ENCODE results near the gene SKP1. TPM values are rescaled to one million over a fixed set of nuclear protein-coding genes. Genes with fewer than 3 reads are reported as not detected.

SKP1 gene
- total and polyA plus RNA-seq, 10 of the 15 experiments (the other 5 are each of a cell fraction or from before 2014, with no cell fraction given): 100 to 1,686 (median 519) TPM

GRCh38 chr5:134225780-134226440 lies 49.2 kb upstream of the SKP1 start, which contains the start of gene PPP2CA (continued):
- TF ChIP-seq EGR1 (IDR thresholded peaks at IDR 0.05; ENCODE audit: borderline replicate concordance in 1 of 2, low read depth in 2 of 2, low read length in 2 of 2) (peak in 1 of 2 experiments; percentile 51; a peak in 2 of 3 replicates), NBN (IDR thresholded peaks at IDR 0.05) (peak; percentile 95; the same call in 1 of the 2 replicates), HDAC2 (IDR thresholded peaks at IDR 0.05) (no peak), PAX8 (IDR thresholded peaks at IDR 0.05) (no peak), ATF7 (IDR thresholded peaks at IDR 0.05; ENCODE audit: low read depth) (peak; percentile 85), SP1 (IDR thresholded peaks at IDR 0.05; ENCODE audit: low read depth, low read length) (peak; percentile 63), EED (IDR thresholded peaks at IDR 0.05; ENCODE audit: low read depth) (no peak), PML (IDR thresholded peaks at IDR 0.05; ENCODE audit: low read length) (peak; percentile 73; the same call in 1 of the 2 replicates), POU2F2 (IDR thresholded peaks at IDR 0.05; ENCODE audit: borderline replicate concordance, low read depth, low read length) (no peak), YBX1 (IDR thresholded peaks at IDR 0.05) (no peak), FOS (IDR thresholded peaks at IDR 0.05; ENCODE audit: borderline replicate concordance, extremely low read depth, insufficient read length) (no peak), ZSCAN29 (IDR thresholded peaks at IDR 0.05) (no peak), ATF3 (IDR thresholded peaks at IDR 0.05; ENCODE audit: borderline replicate concordance, extremely low read depth, low read depth, low read length) (no peak), CREB1 (IDR thresholded peaks at IDR 0.05; ENCODE audit: low read depth) (peak; percentile 90), IRF3 (IDR thresholded peaks at IDR 0.05) (no peak), BCL11A (IDR thresholded peaks at IDR 0.05; ENCODE audit: low read depth, low read length) (no peak), ZBTB4 (CRISPR knock-in tag; IDR thresholded peaks at IDR 0.05) (0 out of 2 replicates have a peak, but pooled peaks have one; percentile 18), SMARCA5 (IDR thresholded peaks at IDR 0.05) (peak; percentile 95), TCF7 (IDR thresholded peaks at IDR 0.05; ENCODE audit: borderline replicate concordance) (no peak)

Measured in GM12878 (cell line).